OCI-LY1 (cell line): ENCODE results near the gene TP73.

ENCODE experiments used
- CTCF ChIP-seq: fragments of 200-600 bp; sonication (generic), shearing (Covaris generic); IDR thresholded peaks from 2 replicates; pipeline ENCODE4 v1.5.1; 2017; ENCODE audit warnings: mild to moderate bottlenecking, antibody characterized with exemption, low read length, moderate library complexity, mixed read lengths
- EZH2 ChIP-seq: fragments of 200-600 bp; sonication (generic), shearing (Covaris generic); IDR thresholded peaks from 2 replicates; pipeline ENCODE4 v1.8.0; 2017; ENCODE audit warnings: borderline replicate concordance, mixed run types, mild to moderate bottlenecking, antibody characterized with exemption, low read length, moderate library complexity, mixed read lengths

GRCh38 chr1:3711780-3712451, 59.6 kb downstream of the TP73 start:
- TF ChIP-seq CTCF (no peak), EZH2 (no peak)
